KOPT-K1 (cell line): ENCODE data around the gene ATOSB.

Experiments
- H3K27ac ChIP-seq: fragments of 200-600 bp; sonication (generic); 2 replicates; pipeline ENCODE4 v1.5.1; 2016; ENCODE audit warnings: antibody characterized with exemption, mild to moderate bottlenecking, low read depth, low read length; ENCODE audit not compliant: poor library complexity, severe bottlenecking
- H3K36me3 ChIP-seq: fragments of 200-600 bp; sonication (generic); 2 replicates; pipeline ENCODE4 v1.5.1; 2017; ENCODE audit warnings: antibody characterized with exemption, mild to moderate bottlenecking, low read length, moderate library complexity; ENCODE audit not compliant: insufficient read depth
- H3K9me3 ChIP-seq: fragments of 200-600 bp; sonication (generic); 2 replicates; pipeline ENCODE4 v1.5.1; 2017; ENCODE audit warnings: antibody characterized with exemption, low read length, mild to moderate bottlenecking; ENCODE audit not compliant: insufficient read depth, poor library complexity, severe bottlenecking

The ATOSB gene

GRCh38 chr9:35105571-35106342 lies 9.9 kb downstream of the ATOSB start:
- H3K36me3 ChIP-seq: peaks cover 12% of the 10 kb centered on the region
- no peaks in the 10 kb centered on the region for H3K9me3 ChIP-seq
- no peak overlapping the region for H3K27ac ChIP-seq

- H3K36me3 ChIP-seq: peaks cover 18% of the 10 kb centered on the region
- no peak overlapping the region for H3K27ac ChIP-seq
- H3K9me3 ChIP-seq: no peaks in the 10 kb centered on the region
Observed at GRCh38 chr9:35105126-35105525, 10.5 kb downstream of the ATOSB start.

- no peaks in the 10 kb centered on the region for H3K9me3 ChIP-seq
- H3K27ac ChIP-seq: no peak overlapping the region
- peaks cover 24% of the 10 kb centered on the region for H3K36me3 ChIP-seq
Observed at GRCh38 chr9:35104586-35104985, 11.1 kb downstream of the ATOSB start.

- Histone ChIP-seq H3K9me3 (no peaks in the 10 kb centered on the region), H3K27ac (no peak overlapping the region), H3K36me3 (peaks cover 29% of the 10 kb centered on the region)
Observed at GRCh38 chr9:35103660-35104191, 11.9 kb downstream of the ATOSB start.

GRCh38 chr9:35102769-35103659 lies 12.6 kb downstream of the ATOSB start, which contains the start of gene STOML2:
STOML2 (minus strand) TSS chr9:35103131; CDS start chr9:35103094, 37 bp downstream.
- H3K27ac ChIP-seq: peak within 1 kb of the TSS; percentile 84
- no peaks in the 10 kb centered on the region for H3K9me3 ChIP-seq
- H3K36me3 ChIP-seq: peaks cover 29% of the 10 kb centered on the region

DNA sequence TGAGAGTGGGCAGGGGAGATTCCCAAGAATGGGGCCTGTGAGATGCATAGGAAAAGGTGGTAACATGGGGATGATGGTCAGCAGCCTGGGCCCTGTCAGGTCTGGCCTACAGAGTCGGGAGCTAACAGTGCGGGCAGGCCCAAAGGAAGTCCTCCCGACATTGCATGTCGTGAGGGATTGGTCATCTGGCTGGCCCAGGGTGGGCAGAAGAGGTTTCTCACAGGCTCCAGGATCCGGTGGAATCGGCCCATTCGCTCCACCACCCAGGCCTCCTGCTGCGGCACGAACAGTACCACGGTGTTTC lies 13.2 kb downstream of the ATOSB start:
- H3K27ac ChIP-seq: peak overlapping the region; percentile 84
- no peaks in the 10 kb centered on the region for H3K9me3 ChIP-seq
- peaks cover 29% of the 10 kb centered on the region for H3K36me3 ChIP-seq

DNA sequence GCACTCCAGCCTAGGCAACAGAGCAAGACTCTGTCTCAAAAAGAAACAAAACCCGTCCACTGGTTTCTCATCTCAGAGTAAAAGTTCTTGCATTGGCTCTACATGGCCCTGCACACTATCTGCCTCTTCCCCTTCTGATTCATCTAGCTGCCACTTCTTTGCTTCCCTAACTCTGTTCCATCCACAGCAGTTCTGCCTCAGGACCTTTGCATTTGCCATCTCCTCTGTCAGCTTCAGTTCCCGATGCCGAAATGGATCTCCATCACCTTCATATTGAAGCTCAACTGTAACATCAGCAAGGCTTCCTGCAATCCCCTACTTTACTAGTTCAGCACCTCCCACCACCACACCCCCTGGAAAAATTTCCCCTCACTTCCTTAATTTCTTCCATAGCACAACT lies 18.1 kb downstream of the ATOSB start:
- Histone ChIP-seq H3K27ac (no peak overlapping the region), H3K9me3 (no peaks in the 10 kb centered on the region), H3K36me3 (peaks cover 45% of the 10 kb centered on the region)

- Histone ChIP-seq H3K9me3 (no peaks in the 10 kb centered on the region), H3K36me3 (peaks cover 52% of the 10 kb centered on the region), H3K27ac (peak within 1 kb of the TSS; percentile 88)
Observed at GRCh38 chr9:35096035-35096849, 19.4 kb downstream of the ATOSB start, which contains the start of gene PIGO. PIGO (minus strand) TSS chr9:35096591; CDS start chr9:35095565, 1,026 bp downstream.

GRCh38 chr9:35091536-35091935 lies 24.1 kb downstream of the ATOSB start:
- Histone ChIP-seq H3K36me3 (peaks cover 69% of the 10 kb centered on the region), H3K9me3 (no peaks in the 10 kb centered on the region), H3K27ac (no peak overlapping the region)

- H3K27ac ChIP-seq: no peak overlapping the region
- H3K9me3 ChIP-seq: no peaks in the 10 kb centered on the region
- H3K36me3 ChIP-seq: peaks cover 73% of the 10 kb centered on the region
Observed at GRCh38 chr9:35089434-35089833, 26.2 kb downstream of the ATOSB start.

DNA sequence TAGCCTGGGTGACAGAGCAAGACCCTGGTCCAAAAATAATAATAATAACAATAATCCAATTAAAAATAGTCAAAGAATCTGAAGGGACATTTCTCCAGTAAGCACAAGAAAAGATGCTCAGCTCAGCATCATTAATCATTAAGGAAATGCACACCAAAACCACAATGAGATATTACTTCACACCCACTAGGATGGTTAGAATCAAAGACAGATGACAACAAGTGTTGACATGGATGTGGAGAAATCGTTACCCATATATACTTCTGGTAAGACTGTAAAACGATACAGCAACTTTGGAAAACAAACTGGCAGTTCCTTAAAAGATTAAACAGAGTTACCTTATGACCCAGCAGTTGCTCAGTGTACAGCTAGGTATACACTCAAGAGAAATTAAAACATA lies 30.6 kb downstream of the ATOSB start:
- Histone ChIP-seq H3K36me3 (peaks cover 32% of the 10 kb centered on the region), H3K9me3 (no peaks in the 10 kb centered on the region), H3K27ac (no peak overlapping the region)

- Histone ChIP-seq H3K9me3 (no peaks in the 10 kb centered on the region), H3K36me3 (peaks cover 37% of the 10 kb centered on the region), H3K27ac (peak within 1 kb of the TSS; percentile 89)
Observed at GRCh38 chr9:35079426-35080341, 36.0 kb downstream of the ATOSB start, which contains the start of gene FANCG. FANCG (minus strand) TSS chr9:35079942; CDS start chr9:35079524, 418 bp downstream.

DNA sequence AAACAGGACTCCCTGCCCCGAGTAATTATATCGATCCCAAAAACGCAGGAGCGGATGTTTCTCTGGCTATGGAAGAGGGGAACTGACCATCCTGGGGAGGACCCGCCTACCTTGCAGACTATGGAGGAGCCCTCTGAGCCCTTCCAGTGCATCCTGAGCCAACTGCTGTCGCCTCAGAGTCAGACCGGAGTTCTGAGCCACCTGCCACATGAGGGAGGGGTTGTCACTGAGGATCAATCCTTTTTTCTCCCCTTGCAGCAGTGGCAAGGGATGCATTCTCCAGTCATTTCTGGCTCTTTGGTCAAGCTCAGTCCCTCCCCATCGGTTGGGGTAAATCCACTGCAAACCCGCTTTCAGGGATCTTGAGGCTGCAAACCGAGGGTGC lies 36.6 kb downstream of the ATOSB start:
- H3K9me3 ChIP-seq: no peaks in the 10 kb centered on the region
- peaks cover 43% of the 10 kb centered on the region for H3K36me3 ChIP-seq
- H3K27ac ChIP-seq: peak overlapping the region; percentile 89

- Histone ChIP-seq H3K27ac (peak overlapping the region; percentile 89), H3K36me3 (peaks cover 52% of the 10 kb centered on the region), H3K9me3 (no peaks in the 10 kb centered on the region)
Observed at GRCh38 chr9:35078066-35078465, 37.6 kb downstream of the ATOSB start.
